ENCODE data around the gene SFXN5.

SFXN5 gene

DNA sequence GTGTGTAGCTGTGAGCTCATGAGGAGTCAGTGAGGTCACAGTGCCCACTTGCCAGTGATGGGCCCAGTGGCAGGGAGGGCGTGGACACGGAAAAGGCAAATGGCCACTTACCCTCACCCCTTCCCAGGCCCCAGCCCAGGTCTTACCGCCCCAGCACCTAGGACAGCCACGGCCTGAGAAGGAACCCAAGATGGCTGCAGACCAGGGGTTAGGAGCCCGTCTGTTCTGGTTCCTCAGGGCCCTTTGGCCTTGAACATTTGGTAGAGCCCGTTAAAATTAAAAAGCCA lies 80.1 kb downstream of the SFXN5 start:
- DNase-seq, result no peak

DNA sequence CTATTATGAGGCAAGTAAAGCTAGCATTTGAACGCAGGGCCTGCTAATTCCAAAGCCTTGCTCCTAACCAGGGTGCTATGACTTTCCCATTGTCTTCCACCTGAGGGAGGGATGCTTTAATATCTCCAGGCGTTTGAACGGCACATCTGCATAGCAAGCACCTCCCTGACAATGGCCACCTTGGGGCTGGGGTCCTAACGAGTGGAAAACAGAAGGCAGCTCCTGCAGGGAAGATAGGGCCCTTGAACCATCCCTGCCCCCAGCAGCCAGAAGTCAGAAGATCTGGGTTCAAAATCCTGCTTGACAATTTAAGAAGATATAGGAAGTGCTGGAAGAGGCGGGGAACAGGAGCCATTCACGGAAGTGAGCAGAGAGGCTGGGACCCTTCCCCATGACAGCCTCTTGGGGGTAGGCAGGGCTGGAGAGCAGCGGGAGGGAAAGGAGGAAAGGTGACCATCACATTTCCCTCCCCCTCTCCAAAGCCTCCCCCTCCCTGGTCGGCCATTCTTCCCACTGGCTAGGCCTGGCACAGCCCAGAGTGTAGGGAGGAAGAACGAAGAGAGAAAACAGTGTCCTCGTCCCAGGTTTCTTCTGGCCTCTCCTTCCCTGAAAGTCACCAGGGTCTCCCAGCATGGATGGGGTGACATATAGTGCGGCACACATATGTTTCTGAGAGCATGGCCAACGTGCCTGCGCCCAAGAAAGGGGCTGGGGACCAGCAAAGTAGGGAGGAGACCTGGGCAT lies 80.6 kb downstream of the SFXN5 start:
- DNase-seq, result no peak

DNA sequence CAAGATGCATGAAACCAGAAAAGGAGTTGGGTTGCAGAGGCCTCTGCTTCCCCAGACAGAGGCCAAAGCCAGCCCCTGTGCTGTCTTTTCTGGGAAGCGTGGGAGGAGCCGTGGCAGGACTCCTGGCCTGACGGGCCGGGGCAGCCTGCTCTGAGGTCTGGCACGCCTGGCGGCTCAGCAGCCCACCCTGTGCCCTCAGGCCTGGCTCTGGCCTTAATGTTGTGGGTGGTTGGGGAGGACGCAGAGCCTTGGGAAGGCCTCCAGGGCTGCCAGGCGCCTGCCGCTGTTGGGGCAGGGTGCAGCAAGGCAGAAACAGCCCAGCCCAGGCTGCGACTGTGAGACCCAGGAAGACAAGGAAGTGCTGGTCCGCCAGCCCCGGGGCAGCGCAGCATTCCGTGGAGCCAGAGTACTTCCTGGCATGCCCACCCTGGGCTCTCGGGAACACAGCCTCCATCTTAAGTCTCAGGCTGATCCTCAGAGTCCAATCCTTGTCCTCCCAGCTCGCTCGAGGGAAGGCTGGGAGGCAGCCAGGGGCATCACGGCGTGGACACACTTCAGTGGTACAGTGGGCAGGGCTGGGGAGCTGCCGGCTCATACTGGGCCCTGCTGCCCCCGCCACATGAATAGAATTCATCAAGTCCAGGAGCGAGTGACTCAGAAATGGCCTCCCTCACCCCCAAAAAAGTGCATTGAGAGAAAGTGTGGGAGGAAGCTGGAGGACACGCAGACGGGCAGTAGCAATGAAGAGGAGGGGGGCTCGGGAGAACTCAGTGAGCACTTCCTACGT lies 81.5 kb downstream of the SFXN5 start:
- DNase-seq, result no peak

DNA sequence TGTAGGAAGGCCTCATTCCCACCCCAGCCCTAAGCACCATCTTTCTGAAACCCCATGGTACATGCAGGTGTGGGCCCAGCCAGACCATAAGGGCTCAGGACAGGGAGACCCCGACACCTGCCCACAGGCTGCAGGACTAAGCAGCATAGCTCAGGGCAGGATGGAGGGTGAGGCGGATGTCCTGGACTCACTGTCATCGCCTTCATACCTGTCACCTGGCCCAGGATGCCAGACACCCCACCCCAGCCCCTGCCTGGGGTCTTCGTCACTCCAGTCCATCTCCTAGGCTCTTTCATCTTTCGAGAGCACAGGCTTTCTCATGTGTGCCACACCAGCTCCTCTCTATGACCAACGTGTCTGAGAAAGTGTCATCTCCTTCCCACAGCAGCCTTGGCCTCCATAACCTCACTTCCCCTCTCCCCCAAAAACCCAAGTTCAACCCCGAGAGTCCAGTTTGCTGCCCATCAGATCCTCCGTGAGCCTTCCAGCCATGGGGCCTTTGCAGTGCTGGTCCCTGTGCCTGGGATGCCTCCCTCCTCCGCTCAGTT lies 82.7 kb downstream of the SFXN5 start:
- no peak for DNase-seq

DNA sequence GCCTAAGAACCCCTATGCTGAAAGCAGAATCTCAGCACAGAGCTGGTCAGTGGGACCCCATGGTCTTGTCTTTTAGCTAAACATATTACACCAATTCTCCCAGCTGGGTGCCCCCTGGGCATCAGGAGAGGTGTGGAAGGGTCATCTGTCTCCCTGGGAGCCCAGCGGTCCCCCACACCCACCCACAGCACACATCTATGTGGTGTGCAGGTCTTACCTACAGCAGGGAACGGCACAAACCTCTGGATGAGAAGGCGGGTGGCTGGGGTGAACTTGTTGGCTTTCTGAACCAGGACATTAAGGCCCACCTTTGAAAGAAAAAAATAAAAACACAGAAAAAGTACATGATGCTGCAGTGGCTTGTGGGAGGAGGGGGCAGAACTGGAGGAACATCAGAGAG lies 83.5 kb downstream of the SFXN5 start:
- DNase-seq, result no peak

DNA sequence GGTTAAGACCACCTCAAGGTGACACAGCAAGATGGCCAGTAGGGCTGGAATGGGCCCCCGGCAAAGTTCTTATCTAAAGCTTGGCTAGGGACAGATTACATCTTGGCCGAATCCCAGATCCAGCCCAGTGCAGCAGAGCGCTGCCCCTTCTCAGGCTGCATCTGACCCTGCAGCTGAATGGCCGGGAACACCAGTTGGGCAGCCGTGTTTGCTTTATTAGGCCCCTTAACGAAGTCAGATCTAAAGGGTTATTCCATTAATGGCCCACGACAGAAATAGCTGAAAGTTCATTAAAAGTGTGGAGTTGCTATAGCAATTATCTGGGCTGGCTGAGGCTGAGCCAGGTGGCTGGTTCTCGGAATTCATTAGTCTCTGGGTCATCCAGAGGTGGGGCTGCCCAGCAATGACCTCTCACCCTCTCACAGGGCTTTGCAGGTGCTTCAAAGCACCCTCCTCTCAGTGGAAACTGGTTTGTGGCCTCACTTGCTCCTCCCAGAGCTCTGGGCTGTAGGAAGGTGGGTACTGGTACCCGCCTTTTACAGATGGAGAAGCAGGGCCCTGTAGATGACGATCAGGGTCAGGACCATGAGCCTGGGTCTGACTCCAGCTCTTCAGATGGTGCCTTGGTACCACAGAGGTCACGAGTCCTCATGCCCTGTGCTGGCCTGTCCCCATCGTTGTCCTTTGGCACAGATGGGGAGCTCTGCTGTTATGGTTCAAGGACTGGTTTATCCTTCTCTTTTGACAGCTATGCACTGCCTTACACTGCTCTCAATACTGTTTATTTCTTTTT lies 85.4 kb downstream of the SFXN5 start:
- no peak for DNase-seq

DNA sequence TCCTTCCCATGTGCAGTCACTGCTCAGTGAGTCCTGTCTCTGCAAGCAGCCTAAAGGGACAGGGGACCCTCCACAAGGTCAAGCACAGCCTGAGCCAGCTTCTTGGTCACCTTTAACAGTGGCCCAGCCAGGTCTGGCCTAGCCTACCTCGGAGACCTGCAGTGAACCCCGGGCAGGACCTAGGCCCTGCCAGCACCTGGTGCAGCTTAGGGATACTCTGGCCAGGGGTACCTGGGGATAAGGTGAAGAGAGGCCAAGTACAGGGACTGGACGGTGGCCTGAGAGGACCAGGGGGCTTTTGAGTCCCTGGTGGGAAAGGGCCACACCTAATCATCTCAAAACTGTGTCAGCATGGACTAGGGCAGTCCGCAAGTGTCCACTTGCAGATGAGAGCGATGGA lies 86.4 kb downstream of the SFXN5 start:
- no peak for DNase-seq

DNA sequence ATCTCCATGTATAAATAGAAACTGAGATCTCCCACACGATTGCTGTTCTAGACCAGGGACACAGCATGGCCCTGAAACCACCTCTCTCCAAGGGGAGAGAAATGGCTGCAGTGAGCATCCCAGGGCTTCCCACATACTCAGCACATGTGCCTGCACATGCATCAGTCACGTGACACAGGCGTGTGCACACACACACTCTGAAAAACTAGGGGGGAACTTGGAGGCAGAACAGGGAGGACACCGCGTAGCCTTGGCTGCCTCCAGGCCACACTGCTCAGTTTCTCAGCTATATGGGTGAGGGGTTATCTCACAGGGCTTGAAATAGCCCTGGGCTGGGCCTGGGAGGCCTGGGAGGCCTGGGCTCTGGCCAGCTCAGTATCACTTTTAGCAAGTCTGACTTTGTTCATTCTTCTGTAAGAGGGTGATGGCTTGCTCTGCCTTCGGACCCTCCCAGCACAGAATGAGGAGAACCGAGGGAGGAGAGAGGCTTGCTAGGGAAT lies 87.3 kb downstream of the SFXN5 start:
- DNase-seq, result no peak

DNA sequence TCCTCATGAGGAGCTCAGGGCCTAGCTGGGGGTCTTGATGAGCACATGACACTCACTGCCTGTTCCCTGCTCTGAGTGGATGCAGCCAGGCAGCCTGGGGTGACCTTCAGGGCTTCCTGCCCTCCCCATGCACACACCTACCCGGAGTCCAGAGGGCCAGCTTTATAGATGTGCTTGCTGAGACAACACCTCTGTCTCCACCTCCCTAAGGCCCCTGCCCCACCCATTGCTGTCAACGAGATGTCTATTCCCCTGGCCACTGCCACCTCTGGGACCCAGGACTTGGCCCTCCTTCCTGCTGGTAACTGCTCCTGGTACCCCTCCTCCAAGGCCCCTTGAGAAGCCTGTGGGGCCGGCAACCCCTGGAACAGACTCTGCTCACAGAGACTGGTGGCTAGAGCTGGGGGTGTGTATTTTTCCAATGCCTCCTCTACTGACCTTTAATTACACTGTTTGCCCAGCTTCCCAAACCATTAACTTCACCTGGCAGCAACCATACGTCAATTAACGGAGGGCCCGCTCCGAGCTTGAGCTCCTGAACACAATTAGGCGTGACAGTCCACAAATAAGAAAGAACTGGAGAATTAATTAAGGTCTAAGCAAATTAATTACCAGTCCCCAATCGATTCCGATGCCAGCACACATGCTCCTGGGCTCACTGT lies 87.9 kb downstream of the SFXN5 start:
- no peak for DNase-seq

DNA sequence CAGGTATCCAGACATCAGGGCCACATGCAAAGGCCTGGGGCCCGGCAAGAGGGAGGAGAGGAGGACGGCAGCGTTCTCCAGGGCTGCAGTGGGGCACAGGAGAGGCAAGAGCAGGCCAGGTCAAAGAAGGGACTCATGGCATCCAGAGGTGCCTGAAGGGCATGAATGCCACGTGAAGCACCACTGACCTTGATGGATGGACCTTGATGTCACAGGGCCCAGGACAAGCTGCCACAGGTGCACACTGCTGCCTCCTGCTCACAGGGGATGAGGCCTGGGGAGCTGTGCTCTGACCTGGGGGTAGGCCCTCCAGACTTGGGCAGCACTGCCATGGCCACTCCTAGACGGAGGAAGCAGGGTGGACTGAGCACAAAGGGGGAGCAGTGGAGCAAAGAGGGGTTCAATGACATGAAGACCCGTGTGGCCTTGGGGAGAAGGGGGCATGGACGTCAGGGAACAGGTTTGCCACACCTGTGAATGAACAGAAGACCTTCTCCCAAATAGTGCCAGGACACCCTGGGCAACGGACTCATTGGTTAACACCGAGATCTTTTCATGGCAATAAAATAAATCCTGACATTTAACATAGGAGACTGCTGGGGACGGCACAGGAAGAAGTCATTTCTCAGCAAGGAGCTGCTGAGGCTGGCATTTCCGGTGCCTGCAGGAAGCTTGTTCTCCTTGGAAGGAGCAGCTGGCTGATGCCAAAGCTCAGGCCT lies 88.6 kb downstream of the SFXN5 start:
- no peak for DNase-seq

DNA sequence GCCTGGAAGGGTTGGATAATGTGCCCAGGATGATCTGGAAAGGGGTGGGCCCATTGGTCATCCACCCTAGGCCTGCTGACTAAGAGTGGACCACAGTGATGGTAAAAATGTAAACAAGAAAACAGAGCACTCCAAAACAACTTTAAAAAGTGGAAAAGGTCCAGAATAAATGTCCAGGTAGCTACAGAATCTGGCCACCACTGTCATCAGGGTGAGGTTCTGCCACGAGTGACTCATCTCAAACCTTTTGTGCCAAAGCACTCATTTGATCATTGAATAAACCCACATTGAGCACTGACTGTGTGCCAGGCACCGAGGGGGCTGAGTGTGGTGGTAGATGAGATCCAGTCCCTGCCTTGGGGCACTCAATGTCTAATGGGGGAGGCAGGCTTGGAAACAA lies 89.3 kb downstream of the SFXN5 start:
- no peak for DNase-seq

DNA sequence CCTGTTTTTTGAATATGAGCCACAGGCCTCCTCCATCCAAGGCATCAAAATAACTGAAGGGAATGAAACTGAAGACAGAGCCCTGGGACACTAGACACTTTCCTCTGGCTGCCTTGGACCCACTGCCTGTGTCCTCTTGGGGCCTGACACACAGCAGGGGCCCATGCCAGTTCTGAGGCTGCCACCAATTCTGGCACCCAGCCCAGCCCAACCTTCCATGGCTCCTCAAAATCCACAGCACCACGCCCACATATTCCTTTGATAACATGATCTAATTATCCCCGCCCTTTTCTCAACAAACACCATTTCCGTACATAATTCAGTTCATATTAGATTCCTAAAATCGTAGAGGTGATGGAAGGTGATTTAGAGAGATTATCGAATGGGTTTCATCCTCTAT lies 90.0 kb downstream of the SFXN5 start:
- DNase-seq, result no peak

DNA sequence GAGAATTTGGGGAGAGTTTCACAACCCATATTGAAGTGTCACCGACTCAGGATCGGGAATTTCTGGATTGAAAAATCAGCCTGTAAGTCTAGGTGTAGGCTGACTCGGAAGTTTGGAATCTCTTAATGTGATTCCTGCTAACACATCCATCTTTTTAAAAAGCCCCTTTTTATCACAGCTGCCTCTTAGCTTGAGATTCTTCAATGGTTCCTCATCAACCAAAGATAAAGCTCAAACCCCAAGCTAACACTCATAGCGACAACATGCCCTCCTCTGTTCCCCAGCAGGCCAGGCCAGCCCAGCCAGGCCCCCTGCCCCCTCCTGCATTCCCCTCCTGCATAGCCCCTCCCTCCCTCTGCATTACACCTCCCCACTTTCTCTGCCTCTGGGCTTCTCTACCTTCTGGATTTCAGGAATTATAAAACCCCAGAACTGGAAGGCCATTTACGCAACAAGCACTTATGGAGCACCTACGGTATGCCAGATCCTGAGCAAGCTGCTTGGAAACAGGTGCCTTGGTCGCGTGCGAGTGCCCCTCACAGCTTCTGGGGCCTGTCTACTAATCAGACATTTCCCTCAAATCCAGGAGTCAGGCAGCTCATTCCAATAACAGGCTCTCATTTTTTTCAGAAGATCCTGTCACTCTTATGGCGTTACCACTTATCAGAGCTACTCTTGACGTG lies 90.8 kb downstream of the SFXN5 start:
- DNase-seq, result no peak

DNA sequence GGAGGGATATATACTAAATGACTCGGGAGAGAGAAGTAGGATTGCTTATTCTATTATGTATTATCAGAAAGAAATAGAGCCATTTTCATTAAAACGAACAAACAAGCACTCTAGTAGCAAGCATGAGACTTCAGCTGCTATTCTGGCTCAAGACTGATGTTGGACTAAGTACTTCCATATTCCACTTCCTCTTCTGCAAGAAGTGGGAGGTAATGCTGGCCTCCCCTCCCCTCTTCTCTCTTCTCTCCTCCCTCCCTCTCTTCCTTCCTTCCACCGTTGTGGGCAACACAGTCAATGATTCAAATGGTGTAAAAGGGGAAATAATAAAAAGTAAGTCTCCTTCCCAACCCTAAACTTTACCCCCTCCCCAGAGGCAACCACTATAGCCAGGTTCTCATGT lies 91.6 kb downstream of the SFXN5 start:
- no peak for DNase-seq

DNA sequence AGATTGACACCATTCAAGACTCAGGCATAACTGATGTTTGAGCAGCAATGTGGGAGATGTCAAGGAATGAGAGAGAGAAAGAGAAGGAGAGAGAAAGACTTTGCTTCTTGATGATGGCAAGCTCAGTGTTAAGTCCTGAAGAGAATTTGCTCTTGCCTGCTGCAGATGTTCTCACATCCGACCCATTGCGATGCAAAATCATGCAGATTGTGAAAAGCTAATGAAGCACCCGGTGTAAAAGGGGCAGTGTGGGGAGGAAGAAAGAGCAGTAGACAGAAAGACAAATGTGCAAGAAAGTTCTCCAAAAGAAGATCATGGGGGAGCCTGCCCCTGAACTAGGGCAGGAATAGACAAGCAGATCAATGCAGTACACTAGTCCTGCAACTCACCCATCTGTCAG lies 96.5 kb downstream of the SFXN5 start:
- DNase-seq, result no peak

DNA sequence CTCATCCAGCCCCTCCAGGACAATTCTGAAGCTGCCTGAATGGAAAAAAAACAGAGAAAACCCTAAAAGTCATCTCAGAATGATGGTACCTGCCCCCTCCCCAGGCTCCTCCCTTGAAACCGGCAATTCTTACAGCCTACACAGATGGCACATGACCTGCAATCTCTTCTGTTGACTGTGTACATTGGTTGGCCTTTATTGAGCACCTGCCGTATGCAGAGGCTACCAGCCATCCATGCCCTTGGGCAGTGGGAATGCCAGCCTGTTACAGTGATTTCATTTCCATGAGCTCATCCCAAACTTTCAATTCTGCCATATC lies 97.1 kb downstream of the SFXN5 start:
- no peak for DNase-seq

DNA sequence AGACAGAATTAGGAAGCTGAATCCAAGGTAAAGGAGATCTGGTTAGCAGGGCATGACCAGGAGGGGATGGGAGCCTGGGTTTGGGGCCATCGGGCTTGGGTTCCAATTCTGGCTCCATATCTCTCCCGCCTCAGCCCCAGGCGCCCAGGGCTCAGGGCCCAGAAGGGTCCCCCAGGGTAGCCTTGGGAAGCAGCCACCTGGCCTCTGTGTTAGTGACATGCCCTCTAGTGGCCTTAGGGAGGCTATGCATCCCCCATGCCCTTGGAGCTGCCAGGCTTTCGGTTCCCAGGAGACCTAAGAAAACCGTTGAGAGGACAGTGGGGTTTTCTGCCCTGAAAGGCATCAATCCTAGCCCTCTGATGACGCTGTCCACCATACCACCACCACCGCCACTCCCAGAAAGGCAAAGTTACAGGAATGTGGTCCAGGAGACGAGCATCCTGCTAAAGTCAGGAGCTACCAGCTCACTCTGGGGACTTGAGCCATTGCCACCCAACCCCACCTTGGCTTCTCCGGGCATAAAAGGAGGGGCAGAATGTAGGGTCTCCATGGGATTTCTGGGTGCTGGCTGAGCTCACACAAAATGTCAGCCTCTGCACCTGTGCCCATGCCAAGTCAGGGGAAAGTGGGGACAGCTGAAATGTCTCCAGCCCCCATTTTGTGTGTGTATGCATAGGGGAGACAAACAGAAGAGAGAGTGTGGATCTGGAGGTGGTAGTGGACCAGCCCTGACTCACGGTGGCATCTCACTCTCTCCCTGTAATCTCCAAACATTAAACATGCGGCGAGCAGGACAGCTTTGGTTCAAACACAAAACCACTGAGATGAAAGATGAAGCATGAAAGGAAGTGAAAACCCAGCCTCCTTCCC lies 97.7 kb downstream of the SFXN5 start:
- DNase-seq, result no peak

DNA sequence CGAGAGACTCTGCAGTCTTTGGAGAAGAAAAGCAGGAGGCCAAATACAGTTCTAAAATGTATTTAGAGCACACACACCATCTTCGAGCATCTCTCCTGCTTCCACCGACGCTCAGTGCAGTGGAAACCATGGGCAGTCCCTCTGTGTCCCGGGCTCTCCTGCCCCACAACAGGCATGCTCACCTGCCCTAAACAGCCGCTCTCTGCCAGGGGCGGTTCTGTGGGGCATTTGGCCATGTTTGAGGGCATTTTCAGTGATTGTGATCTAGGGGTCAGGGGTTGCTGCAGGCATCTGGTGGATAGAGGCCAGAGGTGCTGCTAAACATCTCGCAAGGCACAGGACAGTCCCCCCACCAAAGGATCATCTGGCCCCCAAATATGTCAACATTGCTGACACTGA lies 98.4 kb downstream of the SFXN5 start:
- no peak for DNase-seq

DNA sequence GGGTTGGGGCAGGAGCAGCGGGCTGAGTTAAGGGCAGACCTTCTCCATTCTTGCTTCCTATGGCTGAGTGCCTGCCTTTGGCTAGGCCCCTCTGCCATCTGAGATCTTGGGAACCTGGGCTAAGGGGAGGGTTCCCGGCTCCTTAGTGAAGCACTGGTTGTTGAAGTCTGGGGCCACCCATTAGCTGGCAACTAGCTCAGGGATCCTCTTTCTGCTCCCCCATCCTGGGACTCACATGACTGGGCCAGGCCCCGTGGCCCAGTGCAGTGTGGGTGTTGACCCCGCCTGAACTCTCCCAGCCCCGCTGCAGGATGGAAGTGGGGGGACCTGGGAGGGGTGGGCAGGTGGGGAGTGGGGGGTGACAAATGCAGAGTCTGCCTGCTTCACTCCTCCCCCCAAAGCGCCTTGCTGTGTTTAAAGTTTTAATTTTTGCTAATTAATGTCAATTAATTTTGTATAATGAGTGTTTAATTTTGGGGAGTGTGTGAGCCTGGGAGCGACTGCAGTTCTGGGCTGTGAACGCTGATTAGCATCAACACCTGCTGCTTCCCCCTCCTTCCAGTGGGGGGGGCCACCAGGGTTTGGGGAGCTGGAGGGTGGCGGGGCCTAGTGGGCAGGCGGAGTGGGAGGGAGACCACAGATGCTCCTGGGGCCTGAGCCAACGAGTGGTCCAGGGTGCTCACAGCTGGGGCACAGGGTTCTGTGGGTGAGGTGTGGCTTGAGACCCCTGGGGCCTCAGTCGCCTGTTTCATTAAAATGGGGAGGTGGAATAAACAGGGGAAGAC lies 99.0 kb downstream of the SFXN5 start:
- DNase-seq, result no peak

DNA sequence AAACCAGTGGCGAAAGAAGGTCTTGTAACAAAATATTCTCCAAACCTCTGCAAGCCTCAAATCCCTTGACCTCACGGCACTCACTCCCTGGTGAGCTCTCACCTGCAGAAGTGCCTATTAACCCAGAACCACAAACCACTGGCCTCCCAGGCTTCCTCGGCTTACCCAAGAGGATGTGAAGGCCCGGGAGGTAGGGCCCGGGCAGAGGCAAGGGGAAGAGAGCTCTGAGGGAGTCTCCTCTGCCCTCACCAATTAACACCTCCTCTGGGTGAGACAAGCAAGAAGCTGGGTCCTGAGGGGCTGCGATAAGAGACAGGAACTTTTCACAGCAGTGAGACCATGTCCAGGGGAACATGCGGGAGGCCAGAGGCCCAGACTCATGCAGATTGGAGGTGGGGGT lies 100.5 kb downstream of the SFXN5 start:
- no peak for DNase-seq

Measured in activated T-cell treated with anti-CD3 and anti-CD28 coated beads for 4 hours (primary cell).